Upper lobe of right lung (tissue), 1 donor: Measurements from ENCODE around the gene PHOX2A. TPM values are rescaled to one million over a fixed set of nuclear protein-coding genes. Genes with fewer than 3 reads are reported as not detected.
A peak's percentile ranks its signal among the peaks of the same experiment; 100 is the strongest.

Experiments used
- ATAC-seq: fragments of 200-7000 bp; cut with Tn5 transposase; one replicate; pipeline ENCODE4 v1.9.1; 2020; ENCODE audit warnings: mild to moderate bottlenecking, moderate library complexity
- DNase-seq: peaks from one replicate; pipeline ENCODE4 v3.0.0-alpha.2; 2020
- H3K27ac ChIP-seq: fragments of 200-600 bp; one replicate; pipeline ENCODE4 v1.8.0; 2022
- H3K27me3 ChIP-seq: fragments of 200-600 bp; one replicate; pipeline ENCODE4 v1.8.0; 2022; ENCODE audit warnings: mild to moderate bottlenecking
- H3K36me3 ChIP-seq: fragments of 200-600 bp; one replicate; pipeline ENCODE4 v1.8.0; 2022
- H3K4me1 ChIP-seq: fragments of 200-600 bp; one replicate; pipeline ENCODE4 v1.8.0; 2022
- H3K4me3 ChIP-seq: fragments of 200-600 bp; one replicate; pipeline ENCODE4 v1.8.0; 2022; ENCODE audit warnings: mild to moderate bottlenecking
- H3K9me3 ChIP-seq: fragments of 200-600 bp; one replicate; pipeline ENCODE4 v1.8.0; 2022
- CTCF ChIP-seq: fragments of 200-600 bp; IDR thresholded peaks from one replicate; pipeline ENCODE4 v1.8.0; 2022; ENCODE audit warnings: antibody characterized with exemption
- intact Hi-C: fragments of 100-400 bp; cut with DNase I; formaldehyde crosslinking; loops from one replicate; pipeline ENCODE4 v1.11.0; 2022
- total RNA-seq: library from RNA; stranded (reverse); fragmentation: NEBNext Ultra II Directional; extraction: Animal tissue kit (Norgen Biotek cat#: 25700); gene quantifications from one replicate; pipeline ENCODE4 v1.2.1, GENCODE V29; 2021
- donor health status: DM: no; HTN: yes; CAD: no; lungs with severe emphysema.

PHOX2A gene
- total RNA-seq, 1 donor from 2014 or later = not detected

DNA sequence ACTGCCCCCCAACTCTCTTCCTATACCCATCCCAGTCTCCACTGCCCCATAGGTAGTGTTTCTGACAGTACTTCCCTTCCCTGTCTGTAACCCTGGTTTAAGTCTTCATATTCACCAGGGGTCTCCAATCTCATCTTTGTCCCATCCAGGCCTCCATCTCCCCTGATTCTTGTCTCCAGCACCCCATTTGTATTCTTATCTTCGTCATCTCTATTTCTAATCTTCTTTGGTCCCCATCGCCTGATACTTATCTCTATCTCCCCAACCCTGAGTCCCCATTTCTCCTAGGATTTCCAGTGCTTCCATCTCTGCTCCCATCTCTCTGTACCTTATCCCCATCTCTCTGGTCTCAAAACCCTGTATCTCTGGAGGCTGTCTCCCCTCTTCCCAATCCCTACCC lies 1.8 kb downstream of the PHOX2A start:
- Histone ChIP-seq H3K27me3 (peaks cover 70% of the 10 kb centered on the region), H3K27ac (no peak overlapping the region), H3K36me3 (peaks cover 9% of the 10 kb centered on the region), H3K4me3 (no peak overlapping the region), H3K4me1 (peaks cover 27% of the 10 kb centered on the region), H3K9me3 (no peaks in the 10 kb centered on the region)
- ATAC-seq (no peak), DNase-seq (no peak)
- TF ChIP-seq CTCF = no peak
- intact Hi-C loops = no loop called here

DNA sequence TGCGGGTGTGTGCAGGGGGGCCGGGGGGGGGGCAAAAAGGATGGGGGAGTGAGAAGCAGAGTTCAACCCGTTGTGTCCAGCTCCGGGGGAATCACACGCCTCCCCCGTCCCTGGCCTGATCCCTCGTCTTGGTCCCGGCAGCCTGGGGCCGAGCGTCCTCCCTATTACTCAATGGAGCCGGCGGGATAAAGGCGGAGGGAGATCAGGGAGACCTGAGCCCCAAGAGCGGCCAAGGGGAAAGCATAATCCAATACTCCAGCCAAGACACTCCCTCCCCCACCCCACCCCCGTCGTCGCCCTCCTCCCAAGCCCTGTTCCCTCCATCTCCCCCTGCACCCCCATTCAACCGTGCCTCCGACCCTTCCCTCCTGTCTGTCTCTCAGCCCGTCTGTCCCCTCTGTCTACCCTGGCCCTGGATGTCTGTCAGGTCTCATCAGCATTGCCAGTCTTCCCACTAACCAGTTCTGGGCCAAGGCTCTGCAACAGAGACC lies 2.6 kb downstream of the PHOX2A start:
- no peak for ATAC-seq
- DNase-seq = peak; percentile 48
- no peak overlapping the region for H3K4me3 ChIP-seq
- H3K4me1 ChIP-seq = peaks cover 27% of the 10 kb centered on the region
- no peaks in the 10 kb centered on the region for H3K9me3 ChIP-seq
- TF ChIP-seq CTCF = no peak
- H3K27me3 ChIP-seq = peaks cover 62% of the 10 kb centered on the region
- H3K27ac ChIP-seq = no peak overlapping the region
- intact Hi-C loops = no loop called here
- H3K36me3 ChIP-seq = peaks cover 14% of the 10 kb centered on the region

DNA sequence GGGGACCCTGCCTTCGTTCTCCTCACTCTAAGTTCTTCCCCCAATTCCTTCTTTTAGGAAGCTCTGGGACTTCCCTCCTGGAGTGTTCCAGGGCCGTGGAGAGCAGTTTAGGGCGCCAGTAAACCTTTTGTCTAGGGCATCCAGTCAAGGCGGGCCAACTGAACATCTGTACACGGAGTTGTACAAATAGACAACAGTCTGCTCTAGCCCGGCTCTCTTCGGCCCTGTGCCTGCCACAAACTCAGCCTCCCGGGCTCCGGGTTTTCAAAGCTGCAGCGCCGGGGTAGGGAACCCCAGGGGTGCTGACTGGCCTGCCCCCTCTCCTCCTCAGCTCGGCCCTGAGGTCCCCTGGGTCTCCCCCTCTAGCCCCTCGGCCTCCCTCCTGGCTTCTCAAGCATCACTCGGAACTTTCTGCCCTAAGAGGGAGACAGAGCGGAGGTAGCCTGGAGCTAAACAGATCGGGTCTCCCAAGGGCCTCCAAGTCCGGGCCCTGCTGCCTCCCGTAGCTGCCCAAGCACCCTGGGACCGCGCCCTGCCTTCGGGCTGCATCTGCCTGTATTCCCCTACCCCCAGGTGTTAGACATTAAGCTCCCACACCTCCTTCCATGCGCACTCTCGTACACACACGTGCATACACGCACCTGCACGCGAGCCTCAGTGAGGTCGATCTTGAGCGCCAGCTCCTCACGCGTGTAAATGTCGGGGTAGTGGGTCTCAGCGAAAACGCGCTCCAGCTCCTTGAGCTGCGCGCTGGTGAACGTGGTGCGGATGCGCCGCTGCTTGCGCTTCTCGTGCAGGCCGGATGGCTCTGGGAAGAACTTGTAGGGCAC lies 3.3 kb downstream of the PHOX2A start:
- DNase-seq = peak; percentile 62
- Histone ChIP-seq H3K27ac (no peak overlapping the region), H3K4me1 (peaks cover 27% of the 10 kb centered on the region)

GRCh38 chr11:72239849-72240460 lies 4.0 kb downstream of the PHOX2A start:
- intact Hi-C loops = no loop called here

More for the DNA sequence above, 3.3 kb downstream of the PHOX2A start:
- Histone ChIP-seq H3K36me3 (peaks cover 19% of the 10 kb centered on the region), H3K9me3 (no peaks in the 10 kb centered on the region), H3K27me3 (peaks cover 55% of the 10 kb centered on the region), H3K4me3 (peak overlapping the region; percentile 42)
- no peak for TF ChIP-seq CTCF
- intact Hi-C loops = no loop called here
- ATAC-seq = no peak

DNA sequence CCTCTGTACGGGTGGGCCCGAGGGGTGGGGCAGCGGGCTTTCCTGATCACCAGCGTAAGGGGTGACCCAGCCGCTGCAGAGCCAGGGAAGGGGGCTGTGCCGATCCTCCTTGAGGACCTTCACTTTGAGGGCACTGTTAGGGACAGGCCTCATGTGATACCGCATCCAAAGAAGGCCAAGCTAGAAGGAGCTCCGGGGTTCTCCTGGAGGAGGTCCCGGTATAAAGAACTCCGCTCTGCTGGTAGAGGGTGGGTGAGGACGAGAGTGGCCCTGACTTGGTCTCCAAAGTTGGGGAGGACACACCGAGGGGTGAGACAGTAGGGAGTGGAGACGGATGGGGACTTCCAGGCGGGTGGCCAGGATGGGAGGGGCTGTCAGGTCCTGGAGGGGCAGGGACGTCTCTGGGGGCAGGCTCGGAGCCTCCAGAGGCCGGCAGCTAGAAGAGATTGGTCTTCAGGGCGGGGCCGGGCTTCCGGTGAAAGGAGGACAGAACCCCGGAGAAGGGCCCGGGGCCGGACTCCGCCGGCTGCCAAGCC lies 4.6 kb downstream of the PHOX2A start:
- no peaks in the 10 kb centered on the region for H3K9me3 ChIP-seq
- no peak overlapping the region for H3K27ac ChIP-seq
- peaks cover 42% of the 10 kb centered on the region for H3K27me3 ChIP-seq
- peak; percentile 83 for DNase-seq
- no peak for TF ChIP-seq CTCF
- intact Hi-C loops = no loop called here
- peak overlapping the region; percentile 42 for H3K4me3 ChIP-seq
- H3K36me3 ChIP-seq = peaks cover 29% of the 10 kb centered on the region
- H3K4me1 ChIP-seq = peaks cover 27% of the 10 kb centered on the region
- ATAC-seq = peak; percentile 56

More at GRCh38 chr11:72239849-72240460, 4.0 kb downstream of the PHOX2A start:
- no peaks in the 10 kb centered on the region for H3K9me3 ChIP-seq
- H3K4me1 ChIP-seq = peaks cover 27% of the 10 kb centered on the region
- ATAC-seq = peak; percentile 64
- H3K27ac ChIP-seq = no peak overlapping the region
- TF ChIP-seq CTCF = no peak
- peaks cover 48% of the 10 kb centered on the region for H3K27me3 ChIP-seq
- peaks cover 26% of the 10 kb centered on the region for H3K36me3 ChIP-seq
- DNase-seq = peak; percentile 84
- H3K4me3 ChIP-seq = peak overlapping the region; percentile 42
